Measurements from ENCODE around the gene REM2.

- no peak for TF ChIP-seq CTCF (conservative IDR thresholded peaks at IDR 0.05; ENCODE audit: low read length)
- TF ChIP-seq EZH2phosphoT487 (IDR thresholded peaks at IDR 0.05; ENCODE audit: borderline replicate concordance, low read depth, low read length) = no peak
Observed at GRCh38 chr14:22896760-22897159, 13.7 kb downstream of the REM2 start.

Data from OCI-LY7 (cell line).